ENCODE measurements around the gene PPFIA1.
"Not testable (repeated sequence)": the region's sequence is repeated elsewhere in the genome, so short reads cannot be mapped to it uniquely, and the experiment has no call there.

Gene PPFIA1

DNA sequence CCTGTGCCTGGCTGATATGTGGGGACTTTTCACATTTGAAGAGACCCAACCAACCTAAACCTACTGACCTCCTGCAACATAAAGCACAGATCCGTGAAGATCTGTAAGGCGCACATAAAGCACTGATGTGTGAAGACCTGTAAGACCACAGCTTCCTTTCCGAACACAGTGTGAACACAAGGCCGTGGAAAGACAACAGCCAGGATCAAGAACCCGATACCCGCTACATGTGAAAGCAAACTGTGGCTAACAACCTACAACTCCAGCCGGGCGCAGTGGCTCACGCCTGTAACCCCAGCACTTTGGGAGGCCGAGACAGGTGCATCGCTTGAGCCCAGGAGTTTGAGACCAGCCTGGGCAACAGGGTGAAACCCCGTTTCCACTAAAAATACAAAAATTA is 17.6 kb upstream of the PPFIA1 start:
- DNase-seq: no peak

DNA sequence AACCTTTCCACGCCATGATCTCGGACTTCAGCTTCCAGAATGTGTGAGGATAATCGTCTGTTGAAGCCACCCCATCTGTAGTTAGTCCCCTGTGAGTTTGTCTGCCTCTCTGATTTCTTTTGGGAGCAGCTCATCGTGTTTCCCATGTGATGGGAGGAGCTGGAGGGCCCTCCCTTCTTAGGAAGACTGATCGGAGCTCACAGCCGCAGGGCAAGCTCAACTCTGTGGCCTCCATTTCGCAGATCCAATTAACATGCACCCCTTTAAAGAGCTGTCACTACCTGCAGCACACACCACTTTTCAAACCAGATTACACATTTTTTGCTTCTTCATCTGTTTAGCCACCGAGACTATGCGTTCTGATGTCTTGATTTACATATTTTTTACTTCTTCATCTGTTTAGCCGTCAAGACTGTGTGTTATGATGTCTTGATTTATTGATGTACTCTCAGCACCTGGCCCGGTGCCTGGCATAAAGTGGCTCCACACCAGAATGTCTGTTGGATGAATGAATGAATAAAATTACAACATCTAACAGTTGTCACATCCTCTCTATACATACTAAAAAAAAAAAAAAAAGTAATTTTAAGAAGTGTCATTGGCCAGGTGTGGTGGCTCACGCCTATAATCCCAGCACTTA is 14.9 kb upstream of the PPFIA1 start:
- DNase-seq: no peak

DNA sequence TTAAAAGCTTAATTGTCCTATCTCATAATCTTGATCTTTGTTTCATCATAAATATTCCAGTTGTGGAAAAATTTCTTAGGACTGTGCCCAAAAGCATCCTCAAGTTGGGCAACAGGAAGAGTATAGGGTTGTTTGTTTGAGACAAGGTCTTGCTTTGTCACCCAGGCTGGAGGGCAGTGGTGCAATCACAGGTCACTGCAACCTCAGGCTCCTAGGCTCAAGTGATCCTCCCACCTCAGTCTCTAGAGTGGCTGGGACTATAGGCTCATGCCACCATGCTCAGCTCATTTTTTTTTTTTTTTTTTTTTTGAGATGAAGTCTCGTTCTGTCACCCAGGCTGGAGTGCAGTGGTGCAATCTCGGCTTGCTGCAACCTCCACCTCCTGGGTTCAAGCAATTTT is 11.4 kb upstream of the PPFIA1 start:
- not testable (repeated sequence) for DNase-seq

DNA sequence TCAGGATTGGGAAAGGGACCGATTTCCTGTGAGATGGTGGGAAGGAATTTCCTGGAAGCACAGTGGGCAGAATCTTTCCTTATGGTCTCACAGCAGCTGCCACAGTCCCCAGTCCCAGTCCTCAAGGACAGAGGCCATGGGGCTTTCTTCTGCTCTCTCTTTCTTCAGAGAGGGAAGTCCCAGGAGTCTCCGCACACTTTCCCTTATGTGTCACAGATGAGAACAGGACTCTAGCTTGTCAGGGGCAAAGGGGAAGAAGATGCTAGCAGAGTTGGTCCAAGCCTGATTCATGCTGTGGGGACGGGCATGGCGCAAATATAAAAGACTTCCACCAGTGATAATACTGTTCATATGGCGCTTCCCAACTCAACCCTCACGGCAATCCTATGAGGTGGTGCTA is 7.5 kb upstream of the PPFIA1 start:
- DNase-seq: no peak

DNA sequence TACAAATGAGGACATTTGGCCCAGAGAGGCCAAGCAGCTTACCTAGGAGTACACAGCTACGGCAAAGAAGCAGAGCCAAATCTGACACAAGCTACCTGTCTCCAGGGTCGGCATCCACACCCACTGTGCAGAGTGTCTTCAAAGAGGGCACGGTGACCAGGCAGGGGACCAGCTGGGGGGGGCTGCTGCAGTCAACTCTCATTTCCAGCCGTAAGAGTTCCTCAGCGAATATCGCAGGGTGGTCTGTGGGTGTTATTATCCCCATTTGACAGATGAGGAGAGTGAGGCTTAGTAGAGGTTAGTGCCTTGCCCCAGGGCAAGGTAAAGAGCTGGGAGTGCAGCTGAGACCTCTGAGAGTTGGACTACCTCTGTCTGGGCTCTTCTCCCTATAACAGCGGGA is 7.1 kb upstream of the PPFIA1 start:
- no peak for DNase-seq

DNA sequence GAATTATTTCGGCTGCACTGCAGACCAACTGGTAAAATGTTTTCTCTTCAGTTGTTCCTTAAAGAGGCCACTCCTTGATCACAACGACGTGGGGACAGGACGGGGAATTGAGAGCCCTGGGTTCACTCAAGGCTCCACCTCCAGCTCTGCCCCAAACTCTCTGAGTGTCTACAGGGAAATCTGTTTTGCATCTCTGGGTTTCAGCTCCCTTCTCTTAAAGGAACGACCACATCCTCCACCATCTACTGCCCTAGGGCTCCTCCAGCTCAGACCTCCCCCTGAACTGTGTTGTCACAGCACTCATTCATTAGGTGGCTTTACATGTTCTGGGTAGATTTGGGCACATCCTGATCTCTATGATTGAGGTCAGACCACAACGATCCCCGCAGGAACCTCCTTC is 5.1 kb upstream of the PPFIA1 start:
- DNase-seq: no peak

DNA sequence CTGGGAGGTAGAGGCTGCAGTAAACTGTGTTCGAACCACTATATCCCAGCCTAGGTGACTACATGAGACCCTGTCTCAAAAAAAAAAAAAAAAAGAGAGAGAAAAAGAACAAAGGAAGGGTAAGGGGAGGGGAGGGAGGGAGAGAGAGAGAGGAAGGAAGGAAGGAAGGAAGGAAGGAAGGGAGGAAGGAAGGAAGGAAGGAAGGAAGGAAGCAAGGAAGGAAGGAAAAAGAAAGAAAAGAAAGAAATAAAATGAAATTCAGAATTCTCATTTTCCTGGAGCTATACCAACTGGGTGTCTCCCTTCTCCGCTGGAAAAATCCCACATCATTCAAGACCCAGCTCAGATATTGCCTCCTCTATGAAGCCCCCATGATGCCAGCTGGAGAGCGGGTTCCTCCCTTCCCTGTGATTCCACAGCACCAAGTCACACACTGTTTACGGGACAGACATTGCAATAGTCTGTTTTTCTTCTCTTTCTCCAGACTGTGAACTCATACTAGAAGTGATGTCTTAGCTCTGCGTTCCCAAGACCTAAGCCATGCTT is 3.0 kb upstream of the PPFIA1 start:
- no peak for DNase-seq

DNA sequence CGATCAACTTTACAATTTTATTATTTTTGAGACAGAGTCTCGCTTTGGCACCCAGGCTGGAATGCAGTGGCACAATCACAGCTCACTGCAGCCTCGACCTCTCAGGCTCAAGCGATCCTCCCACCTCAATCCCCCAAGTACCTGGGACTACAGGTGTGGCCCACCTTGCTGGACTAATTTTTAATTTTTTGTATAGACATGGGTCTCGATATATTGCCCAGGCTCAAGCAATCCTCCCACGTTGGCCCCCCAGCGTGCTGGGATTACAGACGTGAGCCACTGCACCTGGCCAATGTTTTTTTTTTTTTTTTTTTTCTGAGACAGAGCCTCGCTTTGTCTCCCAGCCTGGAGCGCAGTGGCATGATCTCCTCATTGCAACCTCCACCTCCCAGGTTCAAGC is 2.0 kb upstream of the PPFIA1 start:
- no peak for DNase-seq

DNA sequence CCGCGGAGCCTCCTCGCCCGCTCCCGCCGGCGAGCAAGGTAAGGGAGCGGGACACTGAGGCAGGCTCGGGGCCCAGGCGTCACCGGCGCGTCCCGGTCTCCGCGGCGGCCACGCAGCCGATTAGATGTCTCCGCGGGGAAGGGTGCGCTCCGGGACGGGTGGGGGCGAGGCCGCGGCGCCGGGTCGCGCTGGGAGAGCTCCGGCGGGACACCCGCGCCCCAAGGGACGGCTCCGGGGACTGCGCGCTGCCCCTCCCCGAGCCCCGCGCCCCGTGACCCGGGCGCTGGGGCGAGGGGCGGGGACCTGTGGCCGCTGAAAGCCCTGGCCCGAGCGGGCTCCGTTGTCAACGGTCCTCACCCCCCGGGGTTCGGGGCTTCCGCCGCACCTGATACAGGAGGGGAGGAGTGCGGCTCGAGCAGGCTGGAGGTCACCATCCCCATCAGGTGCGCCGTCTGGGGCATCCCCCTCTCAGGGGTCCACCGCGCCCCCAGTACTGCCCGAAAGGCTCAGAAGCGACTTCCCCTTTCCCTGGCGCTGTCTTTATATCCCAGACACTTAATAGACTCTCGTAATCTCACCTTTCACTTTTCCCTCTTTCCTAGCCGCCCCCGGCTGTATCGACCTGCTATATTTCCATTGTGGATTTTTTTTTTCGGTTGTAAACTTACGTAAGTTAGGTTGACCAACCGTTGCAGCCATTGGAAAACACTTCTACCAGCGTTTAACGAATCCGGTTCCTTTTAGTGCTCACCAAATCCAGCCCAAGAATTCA is 573 bp downstream of the PPFIA1 start:
- no peak for DNase-seq

DNA sequence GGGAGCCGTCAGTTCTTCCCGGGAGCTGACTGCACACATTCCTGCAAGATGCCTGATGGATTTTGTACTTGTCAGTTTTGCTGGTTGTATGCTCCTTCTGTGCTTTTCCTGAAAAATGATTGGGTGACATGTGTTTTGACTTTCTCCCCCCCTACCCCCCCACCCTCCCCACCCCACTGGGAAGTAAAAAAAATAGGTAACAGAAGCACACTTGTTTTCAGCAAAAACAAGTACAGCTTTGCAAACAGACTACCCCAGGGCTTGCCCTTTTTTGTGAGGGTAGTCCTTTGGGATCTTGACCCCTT is 1.1 kb downstream of the PPFIA1 start:
- no peak for DNase-seq

DNA sequence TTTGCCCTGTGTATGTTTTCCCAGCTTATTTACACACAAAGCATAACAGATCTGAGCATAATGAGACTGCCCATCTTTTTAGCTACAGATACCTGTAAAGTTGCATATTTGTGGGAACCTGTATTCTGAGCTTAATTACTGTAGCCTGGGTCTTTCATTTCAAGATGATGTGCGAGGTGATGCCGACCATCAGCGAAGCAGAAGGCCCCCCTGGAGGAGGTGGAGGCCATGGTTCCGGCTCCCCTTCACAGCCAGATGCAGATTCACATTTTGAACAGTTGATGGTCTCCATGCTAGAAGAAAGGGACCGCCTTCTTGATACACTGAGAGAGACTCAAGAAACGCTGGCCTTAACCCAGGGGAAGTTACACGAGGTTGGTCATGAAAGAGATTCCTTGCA is 1.5 kb downstream of the PPFIA1 start:
- DNase-seq: no peak

DNA sequence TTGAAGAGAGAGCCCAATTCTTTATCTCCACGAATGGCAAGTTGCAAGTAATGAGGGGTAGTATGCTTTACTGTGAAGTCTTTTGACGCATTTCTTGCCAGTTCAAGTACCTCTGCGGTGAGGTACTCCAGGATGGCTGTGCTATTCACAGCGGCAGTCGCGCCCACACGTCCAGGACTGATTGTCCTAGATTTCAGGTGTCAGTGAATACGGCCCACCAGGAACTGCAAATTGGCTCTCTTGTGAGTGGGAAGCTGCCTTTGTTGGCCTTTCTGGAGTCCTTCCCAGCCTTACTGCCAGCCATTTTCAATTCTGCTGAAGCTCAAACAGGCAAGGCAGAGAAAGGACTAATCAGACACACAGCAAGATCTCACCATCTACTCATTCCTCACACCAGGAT is 8.5 kb downstream of the PPFIA1 start:
- no peak for DNase-seq

DNA sequence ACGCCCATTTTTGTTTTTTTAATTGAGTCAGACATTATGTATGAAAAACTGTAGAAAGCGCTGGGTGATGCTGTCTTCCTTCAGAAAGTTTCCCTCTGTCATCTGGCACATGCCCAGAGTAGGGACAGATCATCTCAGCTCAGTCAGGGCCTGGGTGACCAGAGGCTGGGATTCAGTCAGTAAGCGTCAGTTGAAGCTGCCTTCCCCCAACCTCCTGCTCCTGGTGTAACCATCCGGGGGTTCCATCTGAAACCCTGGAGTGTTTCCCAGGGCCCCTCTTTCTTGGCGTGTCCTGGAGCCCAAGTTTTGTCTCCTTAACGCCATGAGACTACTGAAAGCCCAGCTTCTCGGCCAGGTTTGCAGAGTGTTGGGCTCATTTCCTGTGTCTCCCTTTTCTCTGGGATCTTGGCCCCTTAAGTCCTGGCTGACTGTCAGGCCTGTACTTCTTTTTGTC is 10.7 kb downstream of the PPFIA1 start:
- no peak for DNase-seq

DNA sequence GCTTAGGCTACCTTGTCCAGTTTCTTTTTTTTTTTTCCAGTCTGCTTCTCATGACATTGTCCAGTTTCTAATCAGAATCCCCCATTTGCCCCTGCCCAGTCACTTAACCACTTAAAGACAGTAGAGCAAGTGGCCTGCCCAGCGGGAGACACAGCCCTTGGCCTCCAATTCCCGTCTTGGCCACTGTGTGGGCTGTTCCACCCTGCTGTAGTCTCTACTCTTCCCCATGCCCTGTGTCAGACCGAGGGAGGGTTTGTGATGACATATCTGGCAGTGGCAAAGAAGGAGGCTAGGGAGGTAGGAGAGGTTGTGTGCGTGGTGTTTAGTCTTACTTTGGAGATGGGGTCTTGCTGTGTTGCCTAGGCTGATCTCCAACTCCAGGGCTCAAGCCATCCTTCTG is 11.5 kb downstream of the PPFIA1 start:
- DNase-seq: no peak

DNA sequence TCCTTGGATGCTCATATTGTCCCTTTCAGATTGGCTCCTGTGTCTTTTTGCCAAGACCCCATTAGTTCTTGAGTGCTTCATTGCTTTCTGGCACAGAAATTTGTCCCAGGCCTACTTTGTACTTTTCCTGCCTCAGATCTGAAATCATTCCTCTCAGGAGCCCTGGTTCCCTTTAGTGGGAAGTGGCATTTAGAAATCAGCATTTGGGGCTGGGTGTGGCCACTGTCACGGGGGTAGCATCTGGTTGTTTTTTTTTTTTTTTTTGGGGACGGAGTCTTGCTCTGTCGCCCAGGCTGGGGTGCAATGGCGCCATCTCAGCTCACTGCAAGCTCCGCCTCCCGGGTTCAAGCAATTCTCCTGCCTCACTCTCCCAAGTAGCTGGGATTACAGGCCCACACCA is 18.2 kb downstream of the PPFIA1 start:
- DNase-seq: no peak

DNA sequence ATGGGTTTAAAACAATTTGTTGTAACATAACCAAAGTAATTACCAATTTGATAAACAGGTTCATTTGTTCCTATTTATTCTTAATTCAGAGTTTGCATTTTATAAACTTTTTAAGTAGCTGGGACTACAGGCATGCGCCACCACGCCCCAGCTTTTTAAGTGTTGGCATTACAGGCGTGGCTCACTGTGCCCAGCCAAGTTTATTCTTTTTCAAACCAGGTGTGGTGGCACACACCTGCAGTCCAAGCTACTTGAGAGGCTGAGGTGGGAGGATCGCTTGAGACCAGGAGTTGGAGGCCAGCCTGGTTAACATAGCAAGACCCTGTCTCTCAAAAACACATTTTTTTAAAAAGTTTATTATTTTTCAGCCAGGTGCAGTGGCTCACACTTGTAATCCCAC is 19.1 kb downstream of the PPFIA1 start:
- DNase-seq: no peak

DNA sequence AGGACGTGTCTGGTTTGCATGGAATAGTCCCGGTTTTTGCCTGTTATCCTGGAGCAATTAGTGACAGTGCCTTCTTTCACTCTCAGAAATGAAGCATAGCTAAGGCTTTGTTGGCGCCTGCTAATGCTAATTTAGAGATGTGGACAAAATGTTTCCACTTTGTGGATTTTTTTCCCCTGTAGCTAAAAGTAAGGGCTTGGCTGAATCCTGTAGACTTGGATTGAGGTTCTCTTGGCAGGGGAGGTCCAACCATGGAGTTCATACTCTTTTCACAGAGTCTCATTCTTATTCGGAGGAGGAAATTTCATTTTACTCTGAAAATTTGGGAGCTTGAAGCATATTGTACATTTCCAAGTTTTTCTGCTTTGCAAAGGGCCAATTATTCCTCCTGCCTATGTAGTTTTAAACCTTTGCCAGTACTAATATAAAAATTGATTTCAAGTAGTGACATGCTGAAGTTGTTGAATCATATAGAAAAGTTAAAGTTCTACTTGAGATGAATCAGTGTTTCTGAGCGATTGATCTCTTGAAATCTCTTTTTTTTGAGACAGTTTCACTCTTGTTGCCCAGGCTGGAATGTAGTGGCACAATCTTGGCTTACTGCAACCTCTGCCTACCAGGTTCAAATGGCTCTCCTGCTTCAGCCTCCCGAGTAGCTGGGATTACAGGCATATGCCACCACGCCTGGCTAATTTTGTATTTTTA is 20.0 kb downstream of the PPFIA1 start:
- no peak for DNase-seq

DNA sequence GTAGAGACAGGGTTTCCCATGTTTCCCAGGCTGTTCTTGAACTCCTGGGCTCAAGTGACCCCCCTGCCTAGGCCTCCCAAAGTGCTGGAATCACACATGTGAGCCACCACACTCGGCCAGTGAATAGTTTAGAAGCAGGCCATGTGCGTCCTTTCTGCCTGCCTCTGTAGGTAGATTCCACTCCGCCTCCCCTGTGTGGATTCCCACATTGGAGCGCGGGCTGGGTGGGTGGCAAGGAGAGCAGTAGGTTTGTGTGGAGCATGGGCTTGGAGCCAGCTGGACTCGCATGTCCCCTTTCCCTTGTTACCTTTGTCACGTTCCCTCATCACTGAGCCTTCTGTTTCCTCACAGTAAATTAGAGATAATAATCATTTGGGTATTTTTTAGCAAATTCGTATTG is 21.7 kb downstream of the PPFIA1 start:
- DNase-seq: no peak

DNA sequence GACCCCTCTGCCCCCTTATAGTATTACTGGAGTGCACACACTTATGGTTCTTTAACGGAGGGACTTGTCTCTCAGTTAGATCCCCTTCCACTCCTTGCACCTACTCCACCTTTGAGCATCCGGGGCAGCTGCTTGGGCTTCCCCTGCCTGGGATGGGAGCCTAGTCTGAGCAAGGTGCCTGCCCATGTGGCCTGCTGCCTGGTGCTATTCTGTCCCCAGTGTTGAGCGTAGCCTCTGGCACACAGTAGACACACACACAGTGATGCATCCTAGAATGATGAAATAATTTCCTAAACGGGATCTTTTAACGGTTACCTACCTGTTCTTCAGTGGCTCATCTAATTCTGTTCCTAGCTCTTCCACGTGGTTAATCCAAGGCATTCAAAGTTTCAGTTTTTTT is 22.4 kb downstream of the PPFIA1 start:
- no peak for DNase-seq

DNA sequence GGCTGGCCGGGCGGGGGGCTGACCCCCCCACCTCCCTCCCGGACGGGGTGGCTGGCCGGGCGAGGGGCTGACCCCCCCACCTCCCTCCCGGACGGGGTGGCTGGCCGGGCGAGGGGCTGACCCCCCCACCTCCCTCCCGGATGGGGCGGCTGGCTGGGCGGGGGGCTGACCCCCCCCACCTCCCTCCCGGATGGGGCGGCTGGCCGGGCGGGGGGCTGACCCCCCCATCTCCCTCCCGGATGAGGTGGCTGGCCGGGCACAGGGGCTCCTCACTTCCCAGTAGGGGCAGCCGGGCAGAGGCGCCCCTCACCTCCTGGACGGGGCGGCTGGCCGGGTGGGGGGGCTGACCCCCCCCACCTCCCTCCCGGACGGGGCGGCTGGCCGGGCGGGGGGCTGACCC is 24.7 kb downstream of the PPFIA1 start:
- DNase-seq: not testable (repeated sequence)

DNA sequence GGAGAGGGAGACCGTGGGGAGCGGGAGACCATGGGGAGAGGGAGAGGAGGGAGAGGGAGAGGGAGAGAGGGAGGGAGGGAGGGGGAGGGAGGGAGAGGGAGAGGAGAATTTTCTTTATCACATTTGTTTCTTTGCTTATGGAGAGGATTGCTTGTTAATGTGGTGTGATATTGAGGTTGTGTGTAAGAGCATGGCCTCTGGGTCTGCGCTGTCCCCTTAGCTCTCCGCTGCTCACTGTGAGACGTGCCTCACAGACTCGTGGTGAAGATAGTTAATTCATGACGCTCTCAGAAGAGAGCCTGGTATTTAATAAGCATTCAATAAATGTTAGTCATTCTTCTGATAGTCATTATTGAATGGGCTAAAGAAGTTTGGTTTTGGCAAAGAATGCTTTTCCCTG is 26.2 kb downstream of the PPFIA1 start:
- DNase-seq: no peak

DNA sequence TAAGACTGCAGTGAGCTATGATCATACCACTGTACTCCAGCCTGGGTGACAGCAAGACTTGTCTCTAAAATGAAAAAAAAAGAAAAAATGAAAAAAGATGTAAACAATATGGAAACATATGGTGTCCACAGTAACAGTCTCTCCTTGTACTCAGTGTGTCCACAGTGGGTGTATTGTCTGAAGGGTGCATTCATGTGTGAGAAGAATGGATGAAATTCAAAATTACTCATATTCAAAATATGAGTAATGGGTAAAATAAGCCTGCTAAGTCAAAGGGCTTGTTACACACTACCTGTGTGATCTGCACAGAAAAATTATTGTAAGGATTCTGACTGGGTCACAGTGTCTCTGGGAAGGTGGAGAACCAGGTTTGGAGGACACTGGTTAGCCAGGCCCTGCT is 26.9 kb downstream of the PPFIA1 start:
- no peak for DNase-seq

DNA sequence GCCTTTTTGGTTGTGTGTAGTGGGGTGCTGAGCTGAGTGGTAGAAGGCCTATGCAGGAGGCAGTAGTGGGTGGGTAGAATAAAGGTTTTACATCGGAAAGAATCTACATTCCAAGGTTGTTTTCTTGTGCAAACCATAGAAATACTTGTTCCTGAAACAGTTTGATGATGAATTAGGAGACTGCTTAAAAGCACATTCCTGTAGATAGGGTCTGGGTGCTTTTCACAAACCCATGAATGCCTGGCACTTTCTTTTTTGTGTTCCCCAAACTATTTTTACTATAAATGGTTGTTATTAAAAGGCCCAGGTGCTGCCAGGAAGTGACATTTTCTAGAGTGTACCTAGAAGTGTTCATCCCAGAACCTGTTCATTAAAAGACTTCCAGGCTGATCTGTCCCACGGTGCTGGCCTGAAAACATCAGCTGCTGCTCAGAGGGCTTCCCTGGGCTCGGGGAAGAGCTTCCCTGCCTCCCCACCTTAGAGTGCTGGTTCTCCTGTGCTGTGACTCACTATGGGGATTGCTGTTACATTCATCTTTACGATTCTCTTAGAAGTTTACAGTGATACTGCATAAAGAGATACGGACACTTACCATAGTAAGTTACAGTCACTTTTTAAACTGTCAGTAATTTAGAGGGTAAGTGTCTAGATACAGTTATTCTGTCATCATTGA is 27.9 kb downstream of the PPFIA1 start:
- DNase-seq: no peak

DNA sequence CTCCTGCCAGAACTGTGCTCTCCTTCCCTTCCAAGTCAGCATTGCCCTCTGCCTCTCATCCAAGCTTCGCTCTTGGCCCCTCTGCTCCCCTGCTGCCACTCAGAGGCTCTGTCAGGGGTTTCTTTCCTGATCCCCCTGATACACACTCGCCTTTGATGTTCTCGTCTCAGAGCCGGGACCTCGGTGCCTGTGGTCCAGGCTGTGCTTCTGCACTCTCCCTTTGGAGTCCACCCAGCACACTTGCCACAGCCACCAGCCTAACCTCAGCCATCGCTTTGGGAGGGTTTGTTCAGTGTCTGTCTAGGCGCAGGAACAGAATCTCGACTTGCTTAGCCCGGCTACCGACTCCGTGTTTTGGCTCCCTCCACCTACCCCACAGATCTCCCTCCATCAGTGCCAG is 29.1 kb downstream of the PPFIA1 start:
- no peak for DNase-seq
